Measurements from ENCODE around the gene IGF1R. TPM values are rescaled to one million over a fixed set of nuclear protein-coding genes. Genes with fewer than 3 reads are reported as not detected.
A peak's percentile ranks its signal among the peaks of the same experiment; 100 is the strongest.

Gene IGF1R
- total and polyA plus RNA-seq, 3 experiments from 2014 or later: 2.1 to 11.3 (median 10.9) TPM

- Mint-ChIP-seq H3K36me3 (no peaks in the 10 kb centered on the region), H3K4me1 (peaks cover 7 to 33% (median 14%) of the 10 kb centered on the region in 3 donors), H3K4me3 (peak overlapping the region in 1 of 7 donors; percentile 6), H3K27ac (peak overlapping the region in 2 of 8 donors; percentile 12 to 38), H3K9me3 (no peaks in the 10 kb centered on the region), H3K27me3 (peaks cover 4 to 9% of the 10 kb centered on the region in 2 donors)
- H3K4me3 ChIP-seq (ENCODE audit: low read length): peak overlapping the region; percentile 7
- CTCF ChIA-PET: no interaction called here
- POLR2A ChIA-PET: no interaction called here
- H3K4me1 ChIP-seq (ENCODE audit: insufficient read depth, low read length): peaks cover 15% of the 10 kb centered on the region
- H3K9me3 ChIP-seq (ENCODE audit: low read length): no peaks in the 10 kb centered on the region
- no peaks in the 10 kb centered on the region for H3K36me3 ChIP-seq (ENCODE audit: insufficient read depth, low read length)
- H3K27me3 ChIP-seq (ENCODE audit: insufficient read depth, low read length, poor library complexity, severe bottlenecking): no peaks in the 10 kb centered on the region
- H3K27ac ChIP-seq (ENCODE audit: low read depth, low read length): no peak overlapping the region
- DNase-seq: no peak
Observed at GRCh38 chr15:98858610-98859023, 210.3 kb downstream of the IGF1R start.

DNA sequence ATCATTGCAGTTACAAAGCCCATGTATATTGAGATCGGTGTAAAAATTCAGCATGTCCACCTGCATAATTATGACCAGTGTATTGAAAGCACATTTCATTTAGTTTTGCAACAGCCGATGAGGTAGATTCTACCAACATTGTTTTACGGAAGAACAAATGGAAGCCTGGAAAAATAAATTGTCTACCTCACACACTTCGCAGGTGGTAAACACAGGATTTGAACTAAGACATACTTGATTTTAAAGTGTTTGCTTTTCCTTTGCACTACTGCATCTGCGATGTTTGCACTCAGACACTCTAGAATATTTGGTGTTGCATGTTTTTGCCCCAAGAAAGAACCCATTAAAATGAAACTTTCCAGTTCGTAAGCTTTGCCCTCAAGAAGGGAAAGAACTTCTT is 210.8 kb downstream of the IGF1R start:
- CTCF ChIA-PET: interaction anchor here (0.5 kb wide), 1 partner anchor 106 kb away, joined by 4 read pairs; no protein-coding TSS in a partner anchor
- H3K27ac Mint-ChIP-seq: peak overlapping the region in 2 of 8 donors; percentile 12 to 38
- no peaks in the 10 kb centered on the region for H3K9me3 Mint-ChIP-seq
- H3K27me3 Mint-ChIP-seq: peaks cover 4 to 9% of the 10 kb centered on the region in 2 donors
- Histone ChIP-seq H3K9me3 (ENCODE audit: low read length) (no peaks in the 10 kb centered on the region), H3K4me3 (ENCODE audit: low read length) (no peak overlapping the region), H3K36me3 (ENCODE audit: insufficient read depth, low read length) (no peaks in the 10 kb centered on the region), H3K4me1 (ENCODE audit: insufficient read depth, low read length) (peaks cover 13% of the 10 kb centered on the region), H3K27me3 (ENCODE audit: insufficient read depth, low read length, poor library complexity, severe bottlenecking) (no peaks in the 10 kb centered on the region), H3K27ac (ENCODE audit: low read depth, low read length) (no peak overlapping the region)
- DNase-seq: no peak
- POLR2A ChIA-PET: no interaction called here
- H3K36me3 Mint-ChIP-seq: no peaks in the 10 kb centered on the region
- peaks cover 4 to 29% (median 11%) of the 10 kb centered on the region in 3 donors for H3K4me1 Mint-ChIP-seq
- no peak overlapping the region for H3K4me3 Mint-ChIP-seq

- Mint-ChIP-seq H3K4me1 (peaks cover 7 to 31% (median 11%) of the 10 kb centered on the region in 3 donors), H3K27me3 (peaks cover 2 to 9% of the 10 kb centered on the region in 2 donors), H3K27ac (peak overlapping the region in 4 of 8 donors; percentile 1 to 93 (median 38)), H3K9me3 (no peaks in the 10 kb centered on the region), H3K4me3 (peak overlapping the region in 1 of 7 donors; percentile 52), H3K36me3 (no peaks in the 10 kb centered on the region)
- Histone ChIP-seq H3K4me1 (ENCODE audit: insufficient read depth, low read length) (peaks cover 13% of the 10 kb centered on the region), H3K9me3 (ENCODE audit: low read length) (no peaks in the 10 kb centered on the region), H3K36me3 (ENCODE audit: insufficient read depth, low read length) (no peaks in the 10 kb centered on the region), H3K4me3 (ENCODE audit: low read length) (no peak overlapping the region), H3K27me3 (ENCODE audit: insufficient read depth, low read length, poor library complexity, severe bottlenecking) (no peaks in the 10 kb centered on the region), H3K27ac (ENCODE audit: low read depth, low read length) (no peak overlapping the region)
- DNase-seq: no peak
- ChIA-PET POLR2A (no interaction called here), CTCF (no interaction called here)
Observed at GRCh38 chr15:98860281-98861041, 212.1 kb downstream of the IGF1R start.

- H3K36me3 Mint-ChIP-seq: peaks cover 0 to 5% (median 0%) of the 10 kb centered on the region in 3 donors
- peak overlapping the region in 2 of 7 donors; percentile 52 for H3K4me3 Mint-ChIP-seq
- H3K27me3 ChIP-seq (ENCODE audit: insufficient read depth, low read length, poor library complexity, severe bottlenecking): no peaks in the 10 kb centered on the region
- H3K36me3 ChIP-seq (ENCODE audit: insufficient read depth, low read length): no peaks in the 10 kb centered on the region
- no peak for DNase-seq
- ChIA-PET CTCF (interaction anchor here (1.9 kb wide), 1 partner anchor 20 kb away, joined by 6 read pairs; no protein-coding TSS in a partner anchor), POLR2A (no interaction called here)
- peaks cover 11 to 37% (median 17%) of the 10 kb centered on the region in 3 donors for H3K4me1 Mint-ChIP-seq
- H3K4me3 ChIP-seq (ENCODE audit: low read length): no peak overlapping the region
- no peaks in the 10 kb centered on the region for H3K9me3 Mint-ChIP-seq
- no peak overlapping the region for H3K27ac ChIP-seq (ENCODE audit: low read depth, low read length)
- peak overlapping the region in 7 of 8 donors; percentile 1 to 93 (median 70) for H3K27ac Mint-ChIP-seq
- H3K9me3 ChIP-seq (ENCODE audit: low read length): no peaks in the 10 kb centered on the region
- peaks cover 2 to 9% of the 10 kb centered on the region in 2 donors for H3K27me3 Mint-ChIP-seq
- H3K4me1 ChIP-seq (ENCODE audit: insufficient read depth, low read length): peaks cover 13% of the 10 kb centered on the region
Observed at GRCh38 chr15:98861188-98861587, 212.8 kb downstream of the IGF1R start.

DNA sequence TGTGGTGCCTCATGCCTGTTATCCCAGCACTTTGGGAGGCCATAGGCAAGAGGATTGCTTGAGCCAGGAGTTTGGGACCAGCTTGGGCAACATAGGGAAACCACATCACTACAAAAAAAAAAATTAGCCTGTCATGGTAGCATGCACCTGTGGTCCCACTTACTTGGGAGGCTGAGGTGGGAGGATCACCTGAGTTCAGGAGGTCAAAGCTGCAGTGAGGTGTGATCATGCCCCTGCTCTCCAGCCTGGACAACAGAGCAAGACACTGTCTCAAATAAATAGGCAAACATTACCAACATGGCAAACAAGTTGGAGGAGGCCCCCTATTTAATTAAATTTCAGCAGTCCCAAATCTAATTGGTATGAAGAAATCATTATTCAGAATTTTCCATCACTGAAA is 215.6 kb downstream of the IGF1R start:
- Histone ChIP-seq H3K36me3 (ENCODE audit: insufficient read depth, low read length) (no peaks in the 10 kb centered on the region), H3K4me1 (ENCODE audit: insufficient read depth, low read length) (peaks cover 13% of the 10 kb centered on the region), H3K27ac (ENCODE audit: low read depth, low read length) (no peak overlapping the region), H3K27me3 (ENCODE audit: insufficient read depth, low read length, poor library complexity, severe bottlenecking) (no peaks in the 10 kb centered on the region), H3K4me3 (ENCODE audit: low read length) (no peak overlapping the region), H3K9me3 (ENCODE audit: low read length) (no peaks in the 10 kb centered on the region)
- no peak for DNase-seq
- H3K36me3 Mint-ChIP-seq: peaks cover 0 to 5% (median 0%) of the 10 kb centered on the region in 3 donors
- H3K27me3 Mint-ChIP-seq: peaks cover 2 to 3% of the 10 kb centered on the region in 2 donors
- ChIA-PET POLR2A (no interaction called here), CTCF (interaction anchor here (1.0 to 1.5 kb wide), 2 partner anchors 9 to 13 kb away, joined by 3 read pairs; no protein-coding TSS in a partner anchor)
- peaks cover 15 to 37% (median 19%) of the 10 kb centered on the region in 3 donors for H3K4me1 Mint-ChIP-seq
- no peaks in the 10 kb centered on the region for H3K9me3 Mint-ChIP-seq
- H3K4me3 Mint-ChIP-seq: no peak overlapping the region
- H3K27ac Mint-ChIP-seq: no peak overlapping the region

GRCh38 chr15:98865397-98866339 is 217.3 kb downstream of the IGF1R start:
- CTCF ChIA-PET: interaction anchor here (0.9 to 1.5 kb wide), 4 partner anchors 10 to 86 kb away, joined by 3 to 4 read pairs (median 3); no protein-coding TSS in a partner anchor
- Mint-ChIP-seq H3K9me3 (no peaks in the 10 kb centered on the region), H3K4me3 (peak overlapping the region; percentile 86 to 93 (median 92)), H3K27me3 (peaks cover 2 to 3% of the 10 kb centered on the region in 2 donors), H3K27ac (peak overlapping the region; percentile 68 to 97 (median 92)), H3K36me3 (peaks cover 0 to 5% (median 0%) of the 10 kb centered on the region in 3 donors), H3K4me1 (peaks cover 15 to 26% (median 18%) of the 10 kb centered on the region in 3 donors)
- peak; percentile 51 to 79 (median 68) for DNase-seq
- Histone ChIP-seq H3K27me3 (ENCODE audit: insufficient read depth, low read length, poor library complexity, severe bottlenecking) (no peaks in the 10 kb centered on the region), H3K4me3 (ENCODE audit: low read length) (peak overlapping the region; percentile 71), H3K4me1 (ENCODE audit: insufficient read depth, low read length) (peaks cover 8% of the 10 kb centered on the region), H3K36me3 (ENCODE audit: insufficient read depth, low read length) (no peaks in the 10 kb centered on the region), H3K27ac (ENCODE audit: low read depth, low read length) (peak overlapping the region; percentile 58), H3K9me3 (ENCODE audit: low read length) (no peaks in the 10 kb centered on the region)
- POLR2A ChIA-PET: no interaction called here

DNA sequence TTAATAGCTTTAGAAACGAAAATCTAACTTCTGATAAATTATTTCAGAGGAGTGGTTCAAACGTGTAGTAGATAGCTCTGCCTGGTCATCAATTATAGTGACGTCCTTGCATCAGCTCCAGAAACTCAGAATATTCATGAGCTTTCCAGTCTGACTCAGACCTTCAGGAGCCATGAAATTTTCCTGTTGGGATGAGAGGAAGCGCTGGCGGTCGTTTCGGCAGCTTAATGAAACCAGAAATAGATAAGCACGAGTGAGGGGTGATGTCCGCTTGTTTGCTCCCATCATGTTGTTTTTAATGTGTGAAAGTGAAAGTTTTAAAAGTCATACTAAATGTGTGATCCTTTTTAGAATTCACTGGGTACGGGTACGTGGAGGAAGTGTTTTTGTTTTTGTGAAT is 218.2 kb downstream of the IGF1R start:
- Histone ChIP-seq H3K9me3 (ENCODE audit: low read length) (no peaks in the 10 kb centered on the region), H3K4me1 (ENCODE audit: insufficient read depth, low read length) (peaks cover 2% of the 10 kb centered on the region), H3K27me3 (ENCODE audit: insufficient read depth, low read length, poor library complexity, severe bottlenecking) (no peaks in the 10 kb centered on the region), H3K4me3 (ENCODE audit: low read length) (peak overlapping the region; percentile 71), H3K27ac (ENCODE audit: low read depth, low read length) (peak overlapping the region; percentile 58), H3K36me3 (ENCODE audit: insufficient read depth, low read length) (no peaks in the 10 kb centered on the region)
- peaks cover 0 to 5% (median 0%) of the 10 kb centered on the region in 3 donors for H3K36me3 Mint-ChIP-seq
- ChIA-PET POLR2A (no interaction called here), CTCF (interaction anchor here (0.9 to 1.1 kb wide), 3 partner anchors 15 to 87 kb away, joined by 3 to 4 read pairs (median 3); no protein-coding TSS in a partner anchor)
- no peaks in the 10 kb centered on the region for H3K9me3 Mint-ChIP-seq
- peaks cover 0 to 3% of the 10 kb centered on the region in 2 donors for H3K27me3 Mint-ChIP-seq
- H3K27ac Mint-ChIP-seq: peak overlapping the region; percentile 71 to 97 (median 92)
- H3K4me3 Mint-ChIP-seq: peak overlapping the region; percentile 86 to 93 (median 92)
- H3K4me1 Mint-ChIP-seq: peaks cover 12 to 18% (median 15%) of the 10 kb centered on the region in 3 donors
- no peak for DNase-seq

Measured in CD8-positive, alpha-beta memory T cell (primary cell).